BE2C (cell line): Measurements from ENCODE around the gene ZNF579.

ENCODE experiments used
- DNase-seq: peaks from one replicate; pipeline ENCODE4 v3.0.0-alpha.2; 2020
- H3K27me3 ChIP-seq: fragments of 250-450 bp; sonication (Bioruptor Pico); 2 replicates; pipeline ENCODE4 v1.5.1; 2020; ENCODE audit warnings: mild to moderate bottlenecking
- H3K36me3 ChIP-seq: fragments of 250-450 bp; sonication (Bioruptor Pico); 2 replicates; pipeline ENCODE4 v1.5.1; 2020; ENCODE audit warnings: mild to moderate bottlenecking
- H3K4me1 ChIP-seq: fragments of 250-450 bp; sonication (Bioruptor Pico); 2 replicates; pipeline ENCODE4 v1.5.1; 2020
- H3K4me3 ChIP-seq: 2 replicates; pipeline ENCODE4 v1.5.1; 2011; ENCODE audit warnings: low read depth, low read length
- H3K9me3 ChIP-seq: fragments of 250-450 bp; sonication (Bioruptor Pico); 2 replicates; pipeline ENCODE4 v1.5.1; 2020
- CTCF ChIP-seq: IDR thresholded peaks from 2 replicates; pipeline ENCODE4 v1.5.1; 2012; ENCODE audit warnings: mild to moderate bottlenecking, low read depth, low read length

ZNF579 gene

GRCh38 chr19:55599842-55600661 is 19.4 kb upstream of the ZNF579 start, which contains the start of gene ZNF524:
Gene ZNF524 (plus strand): TSS chr19:55600288. CDS start chr19:55602113, 1,825 bp downstream.
- Histone ChIP-seq H3K4me3 (peak within 1 kb of the TSS; percentile 91), H3K4me1 (peaks cover 7% of the 10 kb centered on the region; the same call in 1 of the 2 replicates), H3K27me3 (no peaks in the 10 kb centered on the region), H3K9me3 (no peaks in the 10 kb centered on the region), H3K36me3 (peaks cover 19% of the 10 kb centered on the region; the same call in 1 of the 2 replicates)
- no peak for TF ChIP-seq CTCF
- peak; percentile 92 for DNase-seq

- no peaks in the 10 kb centered on the region for H3K9me3 ChIP-seq
- no peaks in the 10 kb centered on the region for H3K27me3 ChIP-seq
- TF ChIP-seq CTCF, result no peak
- peaks cover 7% of the 10 kb centered on the region; the same call in 1 of the 2 replicates for H3K4me1 ChIP-seq
- peak within 1 kb of the TSS; percentile 91 for H3K4me3 ChIP-seq
- H3K36me3 ChIP-seq, result peaks cover 19% of the 10 kb centered on the region; the same call in 1 of the 2 replicates
- peak; percentile 98 for DNase-seq
These were observed 18.8 kb upstream of the ZNF579 start, which contains the start of gene FIZ1 for GRCh38 chr19:55599468-55599841. Gene FIZ1 (minus strand): TSS chr19:55599517. CDS start chr19:55597865, 1,652 bp downstream.

GRCh38 chr19:55598719-55599467 is 18.2 kb upstream of the ZNF579 start:
- H3K9me3 ChIP-seq, result no peaks in the 10 kb centered on the region
- DNase-seq, result peak; percentile 97
- H3K27me3 ChIP-seq, result no peaks in the 10 kb centered on the region
- peak overlapping the region; percentile 91 for H3K4me3 ChIP-seq
- H3K36me3 ChIP-seq, result peaks cover 19% of the 10 kb centered on the region; the same call in 1 of the 2 replicates
- H3K4me1 ChIP-seq, result peaks cover 7% of the 10 kb centered on the region; the same call in 1 of the 2 replicates
- TF ChIP-seq CTCF, result no peak

- Histone ChIP-seq H3K4me3 (no peak overlapping the region), H3K9me3 (no peaks in the 10 kb centered on the region), H3K27me3 (no peaks in the 10 kb centered on the region), H3K36me3 (peaks cover 19% of the 10 kb centered on the region; the same call in 1 of the 2 replicates), H3K4me1 (peaks cover 7% of the 10 kb centered on the region; the same call in 1 of the 2 replicates)
- TF ChIP-seq CTCF, result no peak
- DNase-seq, result no peak
These were observed 17.4 kb upstream of the ZNF579 start for GRCh38 chr19:55598034-55598433.

GRCh38 chr19:55597501-55597921 is 16.9 kb upstream of the ZNF579 start:
- DNase-seq, result no peak
- TF ChIP-seq CTCF, result no peak

More at GRCh38 chr19:55597501-55597921, 16.9 kb upstream of the ZNF579 start:
- Histone ChIP-seq H3K27me3 (no peaks in the 10 kb centered on the region), H3K4me3 (no peak overlapping the region), H3K9me3 (no peaks in the 10 kb centered on the region), H3K36me3 (peaks cover 19% of the 10 kb centered on the region), H3K4me1 (peaks cover 7% of the 10 kb centered on the region; the same call in 1 of the 2 replicates)
